Measurements from ENCODE around the gene DSCAM. TPM values are rescaled to one million over a fixed set of nuclear protein-coding genes. Genes with fewer than 3 reads are reported as not detected.

Gene DSCAM
- total and polyA plus RNA-seq, 2 donors (not counting 3 experiments of a cell fraction or from before 2014, with no cell fraction given): not detected

GRCh38 chr21:40835184-40835694 lies 11.7 kb downstream of the DSCAM start:
- peaks cover 12% of the 10 kb centered on the region for H3K9me3 ChIP-seq (replicated peaks; ENCODE audit: control insufficient read depth, insufficient read depth, low read length)
- CTCF ChIA-PET: interaction anchor here (0.6 kb wide), 1 partner anchor 56 kb away, joined by 4 read pairs; no protein-coding TSS in a partner anchor
- no peak overlapping the region for H3K9ac ChIP-seq (replicated peaks; ENCODE audit: extremely low read depth, insufficient read depth, low read length)
- FAIRE-seq: no peak
- no peak overlapping the region for H3K27ac ChIP-seq (ENCODE audit: insufficient read depth, low read depth, low read length)
- no peaks in the 10 kb centered on the region for H3K4me1 ChIP-seq (ENCODE audit: control insufficient read depth, extremely low read depth, insufficient read depth, low read length)
- H3K27me3 ChIP-seq (ENCODE audit: control insufficient read depth in 2 of 2, insufficient read depth in 2 of 2, low read length in 2 of 2): no peaks in the 10 kb centered on the region
- BruUV-seq (replicated peaks): no TSS peak
- H2AFZ ChIP-seq (ENCODE audit: low read depth, low read length): no peak overlapping the region
- H3K9me1 ChIP-seq (replicated peaks; ENCODE audit: control insufficient read depth, extremely low read depth, insufficient read depth, low read length): no peaks in the 10 kb centered on the region
- H3K4me3 ChIP-seq (replicated peaks in 1 of 3; ENCODE audit: insufficient read depth in 1 of 3, low read depth in 1 of 3, low read length in 3 of 3): no peak overlapping the region
- H4K20me1 ChIP-seq (replicated peaks; ENCODE audit: control insufficient read depth, extremely low read depth, insufficient read depth, low read length): no peaks in the 10 kb centered on the region
- dilution Hi-C loops (cut with MboI; ENCODE audit: extremely low pct_ligation_motif_present, low sequenced_read_pairs): no loop called here
- no peak for DNase-seq (ENCODE audit: low read depth, low spot score)
- no peaks in the 10 kb centered on the region for H3K79me2 ChIP-seq (ENCODE audit: control insufficient read depth, insufficient read depth, low read length)
- POLR2A ChIA-PET: no interaction called here
- intact Hi-C loops (cut with micrococcal nuclease): no loop called here
- TF ChIP-seq POLR2AphosphoS5 (IDR thresholded peaks at IDR 0.05; ENCODE audit: insufficient read depth, low read depth, low read length): no peak
- H3K4me2 ChIP-seq (ENCODE audit: insufficient read depth, low read length): no peak overlapping the region
- no peaks in the 10 kb centered on the region for H3K36me3 ChIP-seq (ENCODE audit: control insufficient read depth in 2 of 2, extremely low read depth in 1 of 2, insufficient read depth in 2 of 2, low read length in 2 of 2)

- ChIA-PET CTCF (no interaction called here), POLR2A (no interaction called here)
- peaks cover 17% of the 10 kb centered on the region for H3K9me3 ChIP-seq (replicated peaks; ENCODE audit: control insufficient read depth, insufficient read depth, low read length)
- BruUV-seq (replicated peaks): no TSS peak
- FAIRE-seq: no peak
- no peak overlapping the region for H3K4me3 ChIP-seq (replicated peaks in 1 of 3; ENCODE audit: insufficient read depth in 1 of 3, low read depth in 1 of 3, low read length in 3 of 3)
- no peaks in the 10 kb centered on the region for H3K79me2 ChIP-seq (ENCODE audit: control insufficient read depth, insufficient read depth, low read length)
- no peak overlapping the region for H3K27ac ChIP-seq (ENCODE audit: insufficient read depth, low read depth, low read length)
- no peaks in the 10 kb centered on the region for H3K4me1 ChIP-seq (ENCODE audit: control insufficient read depth, extremely low read depth, insufficient read depth, low read length)
- no peak for TF ChIP-seq FOS (IDR thresholded peaks at IDR 0.05; ENCODE audit: borderline replicate concordance, insufficient read depth, low read length)
- TF ChIP-seq JUN (IDR thresholded peaks at IDR 0.05; ENCODE audit: borderline replicate concordance, insufficient read depth, insufficient read length, low read depth): no peak
- TF ChIP-seq POLR2AphosphoS5 (IDR thresholded peaks at IDR 0.05; ENCODE audit: insufficient read depth, low read depth, low read length): no peak
- no peak for TF ChIP-seq POLR2A (IDR thresholded peaks at IDR 0.05; ENCODE audit: low read depth, low read length)
- dilution Hi-C loops (cut with MboI; ENCODE audit: extremely low pct_ligation_motif_present, low sequenced_read_pairs): no loop called here
- no peaks in the 10 kb centered on the region for H3K27me3 ChIP-seq (ENCODE audit: control insufficient read depth in 2 of 2, insufficient read depth in 2 of 2, low read length in 2 of 2)
- no peaks in the 10 kb centered on the region for H3K9me1 ChIP-seq (replicated peaks; ENCODE audit: control insufficient read depth, extremely low read depth, insufficient read depth, low read length)
- H3K4me2 ChIP-seq (ENCODE audit: insufficient read depth, low read length): no peak overlapping the region
- intact Hi-C loops (cut with micrococcal nuclease): no loop called here
- DNase-seq (ENCODE audit: low read depth, low spot score): no peak
- H3K9ac ChIP-seq (replicated peaks; ENCODE audit: extremely low read depth, insufficient read depth, low read length): no peak overlapping the region
- H2AFZ ChIP-seq (ENCODE audit: low read depth, low read length): no peak overlapping the region
- no peaks in the 10 kb centered on the region for H4K20me1 ChIP-seq (replicated peaks; ENCODE audit: control insufficient read depth, extremely low read depth, insufficient read depth, low read length)
- no peaks in the 10 kb centered on the region for H3K36me3 ChIP-seq (ENCODE audit: control insufficient read depth in 2 of 2, extremely low read depth in 1 of 2, insufficient read depth in 2 of 2, low read length in 2 of 2)
Observed at GRCh38 chr21:40833184-40833583, 13.8 kb downstream of the DSCAM start.
